GM21737 (cell line): ENCODE results near the gene DES.

Experiments used
- ATAC-seq: cut with Tn5 transposase; IDR thresholded peaks from one replicate; pipeline ENCODE4 v1.9.1; 2021; ENCODE audit warnings: mild to moderate bottlenecking, moderate library complexity; ENCODE audit not compliant: unreplicated experiment

DES gene

DNA sequence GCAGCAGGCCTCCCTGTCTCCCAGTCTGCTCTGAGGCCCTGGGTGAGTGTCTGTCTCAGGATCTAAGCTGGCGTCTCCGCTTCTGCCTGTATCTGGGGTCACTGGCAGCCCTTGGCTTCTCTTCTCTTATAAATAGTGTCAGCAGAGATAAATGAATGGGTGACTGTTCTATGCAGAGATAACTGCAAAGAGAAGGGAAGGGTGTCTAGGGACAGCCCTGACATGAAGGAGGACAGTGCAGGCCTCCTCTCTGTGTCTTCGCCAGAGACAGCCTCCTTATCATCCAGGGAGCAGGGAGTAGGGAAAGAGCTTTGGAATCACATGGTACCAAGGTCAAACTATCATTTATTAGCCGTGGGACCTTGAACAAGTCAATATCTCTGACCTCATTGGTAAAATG, 52.3 kb downstream of the DES start:
- ATAC-seq, result no peak

DNA sequence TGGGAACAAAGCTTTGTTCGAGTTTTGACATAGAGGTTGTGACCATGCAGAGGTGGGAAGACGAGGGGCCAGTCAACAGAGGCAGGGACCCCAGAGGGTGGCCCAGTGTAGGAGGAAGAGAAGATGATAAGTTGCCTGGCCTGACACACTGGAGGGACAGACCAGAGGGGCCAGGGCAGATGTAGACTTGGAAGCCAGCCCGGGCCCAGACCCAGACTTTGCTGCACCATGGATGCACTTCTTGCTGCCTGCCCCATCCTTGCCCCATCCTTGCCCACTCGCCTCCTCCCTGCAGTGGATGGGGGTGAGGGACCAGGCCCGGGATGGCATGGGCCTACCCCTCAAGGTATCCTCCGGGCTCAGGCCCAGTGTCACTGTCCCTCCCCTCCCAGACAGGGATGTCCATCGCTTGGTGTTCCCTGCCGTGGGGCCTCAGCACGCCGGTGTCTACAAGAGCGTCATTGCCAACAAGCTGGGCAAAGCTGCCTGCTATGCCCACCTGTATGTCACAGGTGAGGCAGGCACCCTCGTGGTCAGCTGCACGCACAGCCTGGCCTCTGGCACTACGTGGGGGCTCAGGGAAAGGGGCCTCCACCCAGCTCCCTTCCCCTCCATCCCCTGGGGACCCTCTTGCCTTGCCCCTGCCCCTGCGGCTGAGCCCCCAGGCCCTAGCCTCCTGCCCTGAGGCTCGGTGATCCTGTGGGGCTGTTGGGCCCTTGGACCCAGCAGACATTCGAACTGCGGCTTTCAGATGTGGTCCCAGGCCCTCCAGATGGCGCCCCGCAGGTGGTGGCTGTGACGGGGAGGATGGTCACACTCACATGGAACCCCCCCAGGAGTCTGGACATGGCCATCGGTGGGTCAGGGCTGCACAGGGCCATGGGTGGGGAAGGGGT, 53.5 kb downstream of the DES start:
- no peak for ATAC-seq

DNA sequence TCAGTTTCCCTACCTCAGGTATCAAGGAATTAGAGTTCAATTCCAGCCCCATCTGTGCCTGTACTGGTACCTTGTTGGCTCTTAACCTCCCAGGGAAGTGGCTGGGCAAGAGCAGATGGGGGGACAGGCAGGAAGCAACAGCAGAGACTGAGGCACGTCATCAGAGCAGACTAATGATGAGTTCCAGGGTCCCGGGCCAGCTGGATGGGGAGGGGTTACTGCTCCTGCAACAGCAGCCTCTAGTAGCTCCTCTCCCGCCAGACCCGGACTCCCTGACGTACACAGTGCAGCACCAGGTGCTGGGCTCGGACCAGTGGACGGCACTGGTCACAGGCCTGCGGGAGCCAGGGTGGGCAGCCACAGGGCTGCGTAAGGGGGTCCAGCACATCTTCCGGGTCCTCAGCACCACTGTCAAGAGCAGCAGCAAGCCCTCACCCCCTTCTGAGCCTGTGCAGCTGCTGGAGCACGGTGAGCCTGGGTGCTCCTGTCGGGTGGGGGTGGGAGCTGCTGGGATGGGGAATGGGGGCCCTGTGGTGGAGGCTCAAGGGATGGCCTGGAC, 54.5 kb downstream of the DES start:
- no peak for ATAC-seq

DNA sequence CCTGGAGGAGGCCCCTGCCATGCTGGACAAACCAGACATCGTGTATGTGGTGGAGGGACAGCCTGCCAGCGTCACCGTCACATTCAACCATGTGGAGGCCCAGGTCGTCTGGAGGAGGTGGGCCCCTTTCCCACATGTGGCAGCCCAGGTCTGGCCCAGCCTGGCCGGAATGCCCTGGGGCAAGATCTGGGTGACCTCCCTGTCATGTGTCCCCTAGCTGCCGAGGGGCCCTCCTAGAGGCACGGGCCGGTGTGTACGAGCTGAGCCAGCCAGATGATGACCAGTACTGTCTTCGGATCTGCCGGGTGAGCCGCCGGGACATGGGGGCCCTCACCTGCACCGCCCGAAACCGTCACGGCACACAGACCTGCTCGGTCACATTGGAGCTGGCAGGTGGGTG, 55.3 kb downstream of the DES start:
- no peak for ATAC-seq

DNA sequence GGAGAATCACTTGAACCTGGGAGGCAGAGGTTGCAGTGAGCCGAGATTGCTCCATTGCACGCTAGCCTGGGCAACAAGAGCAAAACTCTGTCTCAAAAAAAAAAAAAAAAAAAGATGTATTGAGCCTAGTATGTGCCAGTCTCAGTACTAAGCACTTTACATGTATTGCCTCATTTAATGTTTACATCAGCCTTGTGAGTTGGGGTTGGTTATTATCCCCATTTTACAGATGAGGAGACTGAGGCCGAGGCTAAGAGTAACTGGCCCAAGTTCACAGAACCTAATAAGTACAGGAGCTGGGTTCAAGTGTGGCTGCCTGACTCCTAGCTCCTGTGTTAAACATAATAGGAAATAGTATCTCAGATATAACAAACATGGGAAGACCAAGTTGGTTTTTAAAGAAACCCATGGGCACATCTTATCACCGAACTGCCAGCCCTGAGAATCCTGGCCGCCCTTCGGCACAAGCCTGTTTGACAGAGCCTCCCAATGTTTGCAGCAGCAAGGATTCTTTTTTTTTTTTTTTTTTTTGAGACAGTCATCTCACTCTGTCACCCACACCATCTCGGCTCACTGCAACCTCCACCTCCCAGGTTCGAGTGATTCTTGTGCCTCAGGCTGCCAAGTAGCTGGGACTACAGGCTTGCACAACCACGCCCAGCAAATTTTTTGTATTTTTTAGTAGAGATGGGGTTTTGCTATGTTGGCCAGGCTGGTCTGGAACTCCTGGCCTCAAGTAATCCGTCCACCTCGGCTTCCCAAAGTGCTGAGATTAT, 56.3 kb downstream of the DES start:
- no peak for ATAC-seq

GRCh38 chr2:219475278-219475677, 57.1 kb downstream of the DES start:
- no peak for ATAC-seq

GRCh38 chr2:219475697-219476651, 57.8 kb downstream of the DES start:
- no peak for ATAC-seq
